Measurements from ENCODE around the gene IFITM2. TPM values are rescaled to one million over a fixed set of nuclear protein-coding genes. Genes with fewer than 3 reads are reported as not detected.

Gene IFITM2
- total and polyA plus RNA-seq, 2 of the 4 experiments (the other 2 are of a cell fraction) = 31.2 to 564 TPM

DNA sequence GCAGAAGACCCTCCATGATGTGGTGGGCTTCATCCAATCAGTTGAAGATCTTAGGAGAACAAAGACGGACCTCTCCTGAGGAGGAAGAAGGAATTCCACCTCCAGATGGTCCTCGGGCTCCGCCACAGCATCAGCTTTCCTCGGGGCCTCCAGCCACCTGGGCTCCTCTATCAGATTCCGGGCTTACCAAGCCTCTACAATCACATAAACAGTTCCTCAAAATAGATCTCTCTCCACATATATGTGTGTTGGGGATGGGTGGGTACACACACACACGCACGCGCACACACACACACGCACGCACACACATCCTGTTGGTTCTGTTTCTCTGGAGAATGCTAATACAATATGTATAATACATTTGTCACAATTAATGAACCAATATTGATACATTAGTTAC lies 48.2 kb upstream of the IFITM2 start:
- Histone ChIP-seq H4K20me1 (ENCODE audit: insufficient read depth, low read length) (no peaks in the 10 kb centered on the region), H3K36me3 (ENCODE audit: control insufficient read depth, insufficient read depth, low read length) (no peaks in the 10 kb centered on the region), H3K9ac (ENCODE audit: low read depth, low read length) (no peak overlapping the region), H4K91ac (ENCODE audit: insufficient read depth, low read depth, low read length) (no peak overlapping the region), H3K9me3 (ENCODE audit: control insufficient read depth, insufficient read depth, low read length) (no peaks in the 10 kb centered on the region), H3K4me3 (ENCODE audit: insufficient read depth, low read depth, low read length) (no peak overlapping the region), H3K14ac (replicated peaks; ENCODE audit: low read depth, low read length) (no peak overlapping the region), H3K18ac (ENCODE audit: low read depth, low read length) (no peak overlapping the region), H2AFZ (replicated peaks; ENCODE audit: low read length, poor library complexity) (no peak overlapping the region), H2BK20ac (ENCODE audit: low read depth, low read length) (no peak overlapping the region), H4K8ac (ENCODE audit: low read depth in 2 of 2, low read length in 2 of 2) (no peak overlapping the region), H3K79me1 (ENCODE audit: low read depth in 1 of 2, low read length in 2 of 2) (no peaks in the 10 kb centered on the region), H3K27ac (ENCODE audit: insufficient read depth, low read length) (no peak overlapping the region), H4K5ac (ENCODE audit: low read depth, low read length) (no peak overlapping the region), H2BK15ac (ENCODE audit: low read depth, low read length) (no peak overlapping the region), H3K27me3 (ENCODE audit: control insufficient read depth, insufficient read depth, low read length) (peaks cover 10% of the 10 kb centered on the region), H2AK5ac (ENCODE audit: low read depth, low read length) (no peak overlapping the region), H3K56ac (ENCODE audit: extremely low read depth, insufficient read depth, low read length) (no peak overlapping the region), H3K4me1 (ENCODE audit: control insufficient read depth, insufficient read depth, low read length) (no peaks in the 10 kb centered on the region), H3K4me2 (ENCODE audit: low read depth, low read length) (no peak overlapping the region), H2BK120ac (ENCODE audit: low read depth, low read length) (no peak overlapping the region), H3K23ac (ENCODE audit: low read depth, low read length) (no peak overlapping the region), H2BK5ac (ENCODE audit: low read depth, low read length, poor library complexity, severe bottlenecking) (no peak overlapping the region), H3K9me1 (ENCODE audit: insufficient read depth, low read length) (no peaks in the 10 kb centered on the region; the same call in 1 of the 2 replicates), H2AK9ac (replicated peaks; ENCODE audit: low read depth, low read length, poor library complexity) (no peak overlapping the region), H3K4ac (ENCODE audit: low read depth, low read length) (no peak overlapping the region)
- in situ Hi-C loops (cut with MboI; ENCODE audit: low sequenced_read_pairs) (no loop called here), dilution Hi-C loops (cut with HindIII; ENCODE audit: low sequenced_read_pairs, unreplicated experiment) (no loop called here), intact Hi-C loops (cut with micrococcal nuclease) (no loop called here)
- ATAC-seq (ENCODE audit: low read depth) (no peak), DNase-seq (no peak)
- no CpG with 5 or more reads among the region's 10 CpGs for WGBS, 2 experiments (ENCODE audit: extremely low coverage in 2 of 2, insufficient read length in 1 of 2)
- TF ChIP-seq POLR2A (IDR thresholded peaks at IDR 0.05; ENCODE audit: low read depth, low read length) (no peak), MAFK (IDR thresholded peaks at IDR 0.05; ENCODE audit: low read depth, low read length) (no peak), FOS (IDR thresholded peaks at IDR 0.05; ENCODE audit: low read depth, low read length) (no peak), MAZ (IDR thresholded peaks at IDR 0.05; ENCODE audit: borderline replicate concordance, low read depth, low read length) (no peak), CHD1 (IDR thresholded peaks at IDR 0.05; ENCODE audit: low read depth, low read length) (no peak), USF2 (IDR thresholded peaks at IDR 0.05; ENCODE audit: low read depth, low read length) (no peak), CTCF (conservative IDR thresholded peaks at IDR 0.05; ENCODE audit: low read depth, low read length) (no peak), RAD21 (IDR thresholded peaks at IDR 0.05; ENCODE audit: low read length) (no peak), RCOR1 (IDR thresholded peaks at IDR 0.05; ENCODE audit: insufficient replicate concordance, low read length) (no peak), BHLHE40 (IDR thresholded peaks at IDR 0.05; ENCODE audit: low read depth, low read length) (no peak), SMC3 (IDR thresholded peaks at IDR 0.05; ENCODE audit: low read depth, low read length) (no peak), NFE2L2 (IDR thresholded peaks at IDR 0.05; ENCODE audit: low read depth, low read length) (no peak), MXI1 (IDR thresholded peaks at IDR 0.05; ENCODE audit: borderline replicate concordance, low read depth, low read length) (no peak), CEBPB (IDR thresholded peaks at IDR 0.05; ENCODE audit: low read depth, low read length) (no peak), RFX5 (IDR thresholded peaks at IDR 0.05; ENCODE audit: low read depth, low read length) (no peak)
- TF ChIP-seq, protein P1, sequence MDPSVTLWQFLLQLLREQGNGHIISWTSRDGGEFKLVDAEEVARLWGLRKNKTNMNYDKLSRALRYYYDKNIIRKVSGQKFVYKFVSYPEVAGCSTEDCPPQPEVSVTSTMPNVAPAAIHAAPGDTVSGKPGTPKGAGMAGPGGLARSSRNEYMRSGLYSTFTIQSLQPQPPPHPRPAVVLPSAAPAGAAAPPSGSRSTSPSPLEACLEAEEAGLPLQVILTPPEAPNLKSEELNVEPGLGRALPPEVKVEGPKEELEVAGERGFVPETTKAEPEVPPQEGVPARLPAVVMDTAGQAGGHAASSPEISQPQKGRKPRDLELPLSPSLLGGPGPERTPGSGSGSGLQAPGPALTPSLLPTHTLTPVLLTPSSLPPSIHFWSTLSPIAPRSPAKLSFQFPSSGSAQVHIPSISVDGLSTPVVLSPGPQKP (IDR thresholded peaks at IDR 0.05; ENCODE audit: borderline replicate concordance, low read depth, low read length) = no peak
- BruUV-seq (replicated peaks) = no TSS peak
- POLR2A ChIA-PET (ENCODE audit: unreplicated experiment) = no interaction called here
- CTCF ChIA-PET = interaction anchor here (1.4 kb wide), 1 partner anchor 9 kb away, joined by 4 read pairs; no protein-coding TSS in a partner anchor

Measured in IMR-90 (cell line).